ENCODE results near the gene ATP6V1B1. TPM values are rescaled to one million over a fixed set of nuclear protein-coding genes. Genes with fewer than 3 reads are reported as not detected.

ATP6V1B1 gene
- 1.3 TPM for polyA plus RNA-seq (ENCODE audit: insufficient read length)

DNA sequence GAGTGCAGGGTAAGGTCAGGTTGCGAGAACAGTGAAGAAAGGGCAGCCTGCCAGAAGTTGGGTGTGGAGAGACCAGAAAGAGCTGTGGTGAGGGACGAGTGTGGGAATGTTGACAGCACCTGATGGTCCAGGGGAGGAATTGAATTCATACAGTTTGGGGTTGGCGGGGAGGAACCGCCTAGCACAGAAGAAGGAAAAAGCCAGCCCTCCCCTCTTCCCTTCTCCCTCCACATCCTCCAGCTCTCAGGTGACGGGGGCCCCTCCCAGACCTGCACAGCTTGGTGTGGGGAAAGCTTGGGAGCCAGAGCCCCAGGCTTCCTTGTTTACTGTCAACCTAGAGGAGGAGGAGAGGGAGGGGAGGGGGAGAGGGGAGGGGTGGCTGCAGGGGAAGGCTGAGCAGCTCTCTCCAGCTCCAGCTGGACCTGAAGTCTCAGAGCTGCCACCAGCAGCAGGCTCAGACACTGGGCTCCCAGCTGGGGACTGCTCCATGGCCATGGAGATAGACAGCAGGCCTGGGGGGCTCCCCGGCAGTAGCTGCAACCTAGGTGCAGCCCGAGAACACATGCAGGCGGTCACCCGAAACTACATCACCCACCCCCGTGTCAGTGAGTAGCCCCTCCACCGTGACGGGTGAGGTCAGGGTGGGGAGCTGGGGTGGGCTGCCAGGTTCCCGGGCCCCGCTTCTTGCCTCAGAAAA lies at the start of gene ATP6V1B1:
ATP6V1B1 (plus strand) TSS at position 433 of the 697 bp plus-strand sequence; CDS start at position 488, 55 bp downstream.
- no peak for DNase-seq

DNA sequence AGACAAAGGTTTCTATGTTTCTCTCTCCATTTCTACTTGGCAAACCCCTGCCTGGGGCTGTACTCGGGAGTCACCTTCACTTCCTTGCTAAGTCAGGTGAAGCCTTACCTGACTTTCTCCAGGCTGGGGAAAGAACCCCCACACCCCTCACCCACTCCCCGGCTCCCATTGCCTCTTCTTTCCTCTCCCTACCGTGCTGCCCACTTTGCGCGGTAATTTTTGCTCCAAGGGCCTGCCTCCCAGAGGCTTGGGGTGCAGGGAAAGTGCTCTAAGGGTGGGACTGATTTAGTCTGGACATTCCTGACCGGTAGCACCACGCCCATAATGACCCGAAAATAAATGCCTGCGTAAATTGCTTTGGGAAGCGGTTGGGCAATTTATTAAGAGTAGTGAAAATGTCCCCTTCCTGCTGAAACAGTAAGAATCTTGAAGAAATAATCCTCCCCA lies 49.1 kb upstream of the ATP6V1B1 start:
- no peak for DNase-seq

DNA sequence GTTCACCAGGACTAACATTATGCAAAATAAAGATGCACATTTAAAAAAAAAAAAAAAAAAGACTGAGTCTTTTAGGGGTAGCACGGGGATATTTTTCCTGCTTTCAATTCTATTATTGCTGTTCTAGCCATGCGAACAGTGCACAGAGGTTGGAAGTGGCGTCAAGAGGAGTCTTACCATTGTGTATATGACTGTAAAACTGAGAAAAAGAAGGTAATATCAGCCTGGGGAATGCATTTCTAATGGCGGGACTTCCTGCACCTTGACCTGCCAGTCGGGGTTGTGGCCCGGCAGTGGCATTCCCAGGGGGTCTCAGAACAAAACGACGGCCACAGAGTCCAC lies 48.5 kb upstream of the ATP6V1B1 start:
- DNase-seq, result no peak

DNA sequence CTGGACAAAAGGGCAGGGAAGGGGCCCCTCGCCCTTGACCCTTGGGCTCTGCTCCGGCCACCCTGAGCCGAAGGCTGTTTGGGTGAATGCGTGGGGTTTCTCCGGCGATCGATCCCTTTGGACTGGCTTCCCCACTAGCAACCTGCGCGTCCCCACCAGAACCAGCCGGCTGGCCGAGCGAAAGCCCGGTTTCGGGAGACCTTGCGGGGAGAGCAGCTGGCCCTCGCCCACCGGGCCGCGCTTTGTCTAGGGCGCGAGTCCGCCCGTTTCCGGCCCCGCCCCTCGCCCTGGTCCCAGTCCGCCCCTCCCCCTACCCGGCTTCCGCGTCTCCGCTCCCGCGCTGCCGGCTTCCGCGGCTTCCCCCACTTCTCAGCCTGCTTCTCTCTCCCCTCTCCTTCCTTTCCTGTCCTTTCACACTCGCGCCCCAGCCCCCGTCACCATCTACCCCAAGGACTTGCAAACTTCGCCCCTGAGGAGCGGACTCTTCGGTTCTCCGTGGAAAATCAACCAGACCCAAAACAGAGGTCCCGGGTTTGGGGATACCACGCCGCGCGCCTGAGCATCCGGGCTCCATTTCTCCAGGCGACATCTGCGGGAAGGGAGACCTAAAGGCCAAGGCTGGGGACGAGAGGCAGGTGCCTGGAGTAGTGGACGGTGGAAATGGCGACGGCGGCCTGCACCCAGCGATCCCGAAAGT lies 48.0 kb upstream of the ATP6V1B1 start:
- DNase-seq, result no peak

DNA sequence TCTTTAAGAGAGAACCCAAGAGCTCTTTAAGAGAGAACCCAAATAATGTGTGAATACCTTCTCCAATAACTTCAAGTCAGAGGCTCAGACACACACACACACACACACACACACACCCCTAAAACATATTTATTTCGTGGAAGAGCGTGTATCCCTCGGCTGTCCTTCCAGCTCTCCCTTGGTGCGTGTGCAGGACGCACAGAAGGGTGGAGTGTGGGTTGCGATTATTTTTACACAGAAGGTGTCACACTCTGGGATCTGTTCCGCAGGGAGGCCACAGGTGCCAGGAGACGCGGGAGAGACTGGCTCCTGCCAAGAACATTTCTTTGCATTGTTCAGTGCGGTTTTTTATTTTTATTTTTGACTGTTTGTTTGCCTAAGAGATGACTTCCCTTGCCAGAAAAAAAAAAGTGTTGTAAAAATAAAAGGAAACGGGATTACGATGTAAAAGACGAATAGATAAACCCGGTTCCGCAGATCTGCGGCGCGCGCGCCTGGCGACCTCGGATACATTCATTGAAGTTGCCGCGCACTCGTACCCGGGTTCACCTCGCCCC lies 47.3 kb upstream of the ATP6V1B1 start:
- no peak for DNase-seq

DNA sequence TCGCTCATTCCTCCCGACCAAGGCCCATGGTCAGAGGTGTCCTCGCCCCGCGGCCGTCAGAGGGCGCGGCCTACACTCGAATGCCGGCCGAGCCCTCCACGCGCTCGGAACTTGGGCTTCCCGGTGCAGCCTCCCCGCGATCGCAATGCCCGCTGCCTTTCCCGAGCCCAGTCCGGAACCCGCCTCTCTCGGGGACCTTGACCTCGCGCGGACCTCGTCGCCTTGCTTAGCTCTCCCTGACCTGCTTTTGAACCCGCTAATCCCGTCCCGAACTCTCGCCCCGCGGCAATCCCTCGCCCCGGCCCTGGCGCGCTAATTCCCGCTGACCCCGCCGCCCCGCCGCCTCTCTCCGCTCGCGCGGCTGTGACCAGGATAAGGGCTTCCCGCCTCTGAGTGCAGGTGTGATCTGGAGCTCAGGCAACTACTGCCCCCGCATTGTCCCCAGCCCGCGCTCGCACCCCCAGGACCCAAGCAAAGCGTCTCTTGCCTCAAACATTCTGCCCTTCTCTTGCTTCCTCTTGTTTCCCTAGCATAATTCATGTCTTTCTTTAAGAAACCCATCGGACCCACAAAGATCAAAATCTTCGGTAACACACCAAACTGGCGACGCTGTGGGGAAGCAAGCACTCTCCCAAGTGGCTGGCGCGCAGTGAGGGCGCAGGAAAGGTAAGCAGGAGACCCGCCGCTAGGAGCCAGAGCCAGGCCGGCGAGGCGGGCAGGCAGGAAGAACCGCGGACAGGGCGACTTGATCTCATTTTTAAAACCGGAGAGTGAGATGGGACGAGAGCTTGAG lies 46.6 kb upstream of the ATP6V1B1 start:
- DNase-seq, result no peak

DNA sequence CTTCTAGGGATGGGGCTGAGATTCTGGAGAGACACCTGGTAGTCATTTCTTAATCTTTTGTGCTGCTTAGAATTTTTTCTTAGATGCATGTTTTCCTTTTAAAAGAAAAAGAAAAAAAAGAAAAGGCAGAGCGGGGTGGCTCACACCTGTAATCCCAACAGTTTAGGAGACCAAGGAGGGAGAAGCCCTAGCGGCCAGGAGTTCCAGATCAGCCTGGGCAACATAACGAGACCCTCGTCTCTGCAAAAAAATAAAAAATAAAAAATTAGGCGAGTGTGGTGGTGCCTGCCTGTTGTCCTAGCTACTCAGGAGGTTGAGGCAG lies 46.0 kb upstream of the ATP6V1B1 start:
- no peak for DNase-seq

DNA sequence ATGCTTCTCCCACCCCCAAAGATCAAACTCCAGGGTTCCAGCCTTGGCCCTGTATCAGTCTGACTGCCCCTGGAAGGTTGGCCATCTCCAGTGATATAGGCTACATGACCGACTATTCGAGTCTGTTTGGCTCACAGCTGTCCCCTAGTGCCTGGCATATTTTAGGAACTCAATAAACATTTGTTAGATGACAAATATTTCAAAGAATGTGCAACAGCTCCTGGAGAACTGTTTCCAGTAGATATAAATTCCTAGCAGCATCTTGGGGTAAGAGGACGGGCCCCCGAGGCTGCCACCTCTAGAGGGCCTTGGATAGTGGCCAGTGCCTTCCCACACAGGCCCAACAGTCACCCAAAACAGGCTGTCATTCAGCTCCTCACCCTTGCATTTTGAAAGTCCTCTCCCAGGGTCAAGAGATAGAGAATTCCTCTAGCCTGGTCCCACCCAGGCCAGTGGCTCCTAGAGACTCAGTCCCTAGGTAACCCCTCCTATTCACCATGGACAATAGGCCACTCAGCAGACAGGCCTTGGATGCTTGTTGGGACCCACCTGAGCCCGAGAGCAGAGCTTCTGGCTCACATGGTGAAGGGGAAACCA lies 45.1 kb upstream of the ATP6V1B1 start:
- no peak for DNase-seq

DNA sequence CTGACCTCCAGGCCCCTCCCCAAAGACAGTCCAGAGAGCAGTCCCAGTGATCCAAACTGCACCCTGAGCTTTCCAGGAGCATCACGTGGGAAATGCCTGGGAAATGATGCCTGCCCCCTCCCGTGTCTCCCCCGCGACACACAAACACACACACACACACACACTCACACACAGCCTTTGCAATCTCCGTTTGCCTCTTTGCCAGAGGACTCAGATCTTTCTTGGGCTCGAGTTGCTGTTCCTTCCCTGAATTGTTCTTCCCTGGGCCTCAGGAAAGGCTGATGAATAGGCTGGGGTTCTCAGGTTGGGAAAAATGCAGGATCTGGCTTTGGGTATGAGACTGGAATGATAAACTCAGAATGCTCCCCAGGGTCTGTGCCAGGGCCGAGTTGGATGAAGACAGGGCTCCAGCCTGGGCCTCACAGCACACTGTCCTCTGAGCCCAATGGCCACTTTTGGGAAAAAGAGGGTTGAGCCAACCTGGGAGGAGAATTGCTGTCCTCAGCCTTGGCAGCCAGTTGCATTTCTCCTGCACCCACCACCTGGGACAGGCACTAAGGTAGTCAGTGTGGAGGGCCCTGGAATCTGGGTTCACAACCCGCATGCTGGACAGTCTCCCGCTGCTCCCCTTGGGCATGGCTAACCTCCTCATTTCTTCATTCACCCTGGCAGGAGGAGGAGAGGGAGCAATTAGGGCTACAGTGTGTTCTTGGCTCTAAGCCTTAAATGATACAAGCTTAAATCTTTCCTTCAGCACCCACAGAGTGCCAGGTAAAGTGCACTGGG lies 43.9 kb upstream of the ATP6V1B1 start:
- no peak for DNase-seq

DNA sequence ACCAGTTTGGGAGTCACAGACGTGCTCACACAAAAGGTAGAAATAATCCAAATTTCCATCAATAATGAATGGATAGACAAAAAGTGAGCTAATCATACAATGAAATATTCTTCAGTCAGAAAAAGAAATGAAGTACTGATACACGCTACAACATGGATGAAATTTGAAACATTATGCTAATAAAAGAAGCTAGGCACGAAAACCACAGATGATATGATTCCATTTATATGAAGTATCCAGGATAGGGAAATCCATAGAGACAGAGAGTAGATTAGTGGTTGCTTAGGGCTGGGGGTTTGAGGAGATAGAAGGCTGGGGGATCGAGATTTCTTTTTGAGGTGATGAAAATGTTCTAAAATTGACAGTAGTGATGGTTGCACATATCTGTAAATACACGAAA lies 43.0 kb upstream of the ATP6V1B1 start:
- DNase-seq, result no peak

DNA sequence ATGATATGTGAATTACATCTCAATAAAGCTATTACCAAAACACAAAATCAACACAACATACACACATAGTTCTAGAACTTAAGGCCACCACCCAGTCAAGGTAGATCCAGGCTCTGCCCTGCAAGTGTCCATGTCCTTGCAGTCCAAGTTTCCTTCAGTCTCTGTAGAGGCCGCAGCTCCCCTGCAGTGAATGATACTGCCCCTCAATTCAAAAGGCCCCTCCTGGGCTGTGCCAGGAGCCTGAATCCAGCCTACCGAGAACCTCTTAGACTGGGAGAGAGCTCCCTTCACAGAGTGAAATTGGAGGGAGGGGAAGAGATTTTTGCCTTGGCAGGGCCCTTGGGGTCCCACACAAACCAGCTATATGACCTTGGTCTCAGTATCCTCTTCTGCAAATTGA lies 42.5 kb upstream of the ATP6V1B1 start:
- no peak for DNase-seq

DNA sequence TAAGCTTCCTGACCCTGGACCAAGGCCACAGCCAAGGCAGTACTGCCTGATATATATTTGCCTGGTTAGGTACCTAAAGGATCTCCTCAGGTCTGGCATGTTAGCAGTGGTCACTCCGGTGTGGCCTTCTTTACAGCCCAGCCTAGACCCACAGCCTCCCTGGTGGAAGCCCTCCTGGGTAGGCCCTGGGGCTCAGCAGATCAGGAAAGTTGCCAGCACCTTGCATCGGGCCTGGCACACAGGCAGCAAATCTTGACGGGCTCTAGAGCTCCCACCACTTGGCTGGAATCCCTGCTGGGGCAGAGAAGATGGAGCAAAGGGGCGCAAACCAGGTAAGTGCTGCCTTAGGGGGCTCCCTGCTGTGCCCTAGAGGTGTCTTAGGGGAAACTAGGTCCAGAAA lies 40.9 kb upstream of the ATP6V1B1 start:
- DNase-seq, result no peak

DNA sequence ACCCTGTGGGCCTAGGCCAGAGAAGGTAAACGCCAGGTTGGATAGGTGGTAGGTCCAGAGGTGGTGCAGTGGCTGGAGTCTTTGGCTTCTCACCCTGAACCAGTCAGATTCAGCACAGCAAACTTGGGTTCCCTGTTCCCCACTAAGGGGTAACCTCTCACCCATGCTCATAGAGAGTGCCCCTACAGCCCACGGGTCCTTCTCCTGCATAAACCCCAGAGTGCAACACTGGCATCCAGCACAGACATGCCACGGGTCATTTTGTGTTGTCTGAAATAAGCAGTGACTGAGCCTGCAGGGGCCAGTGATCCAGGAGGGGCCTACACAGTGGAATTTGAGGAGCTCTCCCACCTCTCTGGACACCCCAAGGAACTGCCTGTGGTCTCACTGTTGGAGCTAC lies 40.5 kb upstream of the ATP6V1B1 start:
- no peak for DNase-seq

DNA sequence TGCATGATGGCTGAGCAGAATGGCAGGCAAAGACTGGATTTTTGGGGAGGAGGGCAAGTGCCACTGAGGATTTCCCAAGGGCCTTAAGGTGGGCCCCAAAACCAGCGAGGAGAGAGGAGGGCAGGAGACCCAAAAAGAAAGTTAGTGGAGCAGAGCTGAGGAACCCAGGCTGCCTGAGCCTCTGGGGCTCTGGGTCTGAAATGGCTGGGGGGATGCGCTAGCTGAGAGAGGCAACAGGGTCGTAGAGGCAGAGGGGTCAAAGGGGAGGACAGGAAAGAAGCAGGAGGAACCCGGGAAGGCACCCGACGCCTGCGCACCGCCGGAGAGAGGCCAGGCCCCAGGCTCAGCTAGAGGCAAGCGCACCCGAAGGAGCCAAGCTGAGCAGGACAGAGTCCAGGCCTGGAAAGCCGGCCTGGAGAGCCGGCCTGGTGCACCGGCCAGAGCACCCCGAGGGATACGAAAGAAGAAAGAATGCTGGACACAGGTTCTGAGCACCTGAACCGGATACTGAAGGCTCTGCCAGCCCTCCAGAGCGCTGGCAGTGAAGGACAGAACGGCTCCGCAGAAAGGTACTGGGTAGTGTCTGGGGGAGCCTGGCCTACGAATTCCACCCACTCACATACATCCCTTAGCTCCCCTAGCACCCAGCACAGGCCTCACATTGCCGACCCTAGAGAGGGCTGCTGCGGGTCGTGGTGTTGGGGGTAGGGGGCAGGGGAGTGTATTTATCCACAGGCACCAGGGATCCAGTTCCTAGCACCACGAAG lies 39.5 kb upstream of the ATP6V1B1 start:
- no peak for DNase-seq

DNA sequence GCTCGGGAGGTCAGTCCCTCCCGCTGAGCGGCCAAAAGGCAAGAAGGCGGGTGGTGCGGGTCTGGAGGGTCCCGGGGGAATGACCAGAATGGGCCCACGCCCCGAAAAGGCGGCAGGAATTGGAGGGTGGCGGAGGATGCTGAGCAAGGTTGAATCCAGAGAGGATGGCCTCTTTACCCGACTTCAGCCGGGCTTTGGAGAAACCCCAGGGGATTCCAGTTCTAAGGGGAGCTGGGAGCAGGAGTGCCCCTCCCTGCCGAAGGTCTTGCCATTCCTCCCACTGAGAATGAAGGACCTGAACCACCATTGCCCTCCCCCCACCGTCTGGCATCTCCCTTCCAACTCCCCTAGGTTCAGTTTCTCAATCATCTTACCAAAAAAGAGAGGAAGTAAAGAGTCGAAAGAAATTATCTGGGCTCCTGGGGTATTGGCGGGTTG lies 38.9 kb upstream of the ATP6V1B1 start:
- no peak for DNase-seq

DNA sequence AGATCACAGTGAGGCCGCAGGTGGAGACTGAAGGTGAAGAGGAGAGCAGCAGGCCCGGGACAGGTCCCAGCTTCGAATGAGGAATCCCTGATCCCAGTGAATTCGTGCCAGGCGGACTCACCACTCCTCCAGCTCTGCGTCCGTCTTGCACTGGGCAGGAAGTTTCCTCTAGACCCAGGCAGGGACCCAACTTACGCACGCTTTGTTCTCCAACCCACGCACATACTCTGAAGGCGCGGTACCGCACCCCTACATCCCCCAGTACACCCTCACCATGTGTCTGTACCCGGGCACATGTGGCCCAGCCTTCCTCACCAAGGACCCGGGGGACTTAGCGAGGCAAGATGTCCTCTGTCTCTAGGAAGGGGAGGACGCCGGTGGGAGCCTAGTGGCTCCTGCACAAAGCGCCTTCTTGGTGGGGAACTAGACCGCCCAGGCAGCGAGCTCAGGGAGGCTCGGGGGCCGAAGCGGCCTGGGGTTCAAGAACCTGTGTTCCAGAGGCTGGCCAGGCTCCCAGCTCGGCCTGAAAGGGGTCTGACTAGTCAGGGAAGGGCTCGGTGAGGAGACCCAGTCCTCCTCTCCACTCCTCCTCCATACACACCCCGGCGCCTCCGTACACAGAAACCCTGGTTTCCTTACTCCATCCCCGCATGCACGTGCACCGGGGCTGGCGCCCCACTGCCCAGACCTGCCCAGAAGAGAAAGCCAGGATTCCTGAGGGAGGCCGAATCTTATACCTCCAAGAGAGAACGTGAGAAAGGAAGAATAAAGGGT lies 38.3 kb upstream of the ATP6V1B1 start:
- DNase-seq, result no peak

DNA sequence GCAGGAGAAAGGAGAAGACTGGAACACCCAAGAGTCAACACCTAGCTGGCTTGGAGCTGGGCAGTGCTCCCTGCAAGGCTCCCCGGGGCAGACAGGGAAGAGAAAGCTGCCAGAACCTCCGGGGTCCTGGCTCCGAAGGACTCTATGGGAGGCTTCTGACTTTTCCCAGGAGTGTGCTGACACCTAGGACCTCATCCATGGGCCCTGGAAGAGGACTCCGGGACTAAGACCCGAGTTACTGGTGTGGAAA lies 37.8 kb upstream of the ATP6V1B1 start:
- no peak for DNase-seq

DNA sequence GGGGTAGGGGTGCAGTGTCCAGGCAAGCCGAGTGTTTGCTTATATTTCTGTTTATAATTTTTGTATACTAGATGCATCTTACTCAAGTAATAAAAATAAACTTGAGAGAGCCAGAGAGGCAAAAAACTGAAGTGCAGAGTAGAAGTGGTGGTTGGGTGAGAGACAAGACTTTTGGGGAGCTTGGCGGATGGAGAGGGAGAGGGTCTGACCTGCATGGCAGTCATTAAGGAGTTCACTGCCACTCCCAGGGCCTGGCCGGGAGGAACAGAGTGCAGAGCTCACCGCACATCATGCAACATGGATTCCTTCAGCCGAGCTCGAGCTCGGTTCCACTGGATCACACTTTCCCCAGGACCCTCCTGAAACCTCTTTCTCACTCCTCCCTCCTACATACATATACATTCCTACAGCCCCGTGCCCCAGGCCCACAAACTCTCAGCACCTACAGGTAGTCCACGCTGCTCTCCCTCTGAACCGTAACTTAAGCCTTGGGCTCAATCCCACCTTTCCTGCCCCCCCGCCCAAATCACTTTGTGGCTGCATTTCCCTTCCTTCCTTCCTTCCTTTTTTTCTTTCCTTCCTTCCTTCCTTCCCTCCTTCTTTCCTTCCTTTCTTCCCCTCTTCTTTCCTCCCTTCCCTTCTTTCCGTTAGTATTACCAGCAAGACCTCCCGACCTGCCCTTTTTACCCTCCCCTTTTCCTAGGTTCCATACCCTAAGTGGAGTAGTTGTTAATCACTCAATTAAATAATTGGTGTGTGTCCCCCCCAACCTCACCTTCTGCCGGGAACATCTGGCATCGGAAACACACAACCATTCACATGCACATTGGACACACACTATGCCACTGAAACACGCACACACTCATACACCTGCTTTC lies 37.1 kb upstream of the ATP6V1B1 start:
- no peak for DNase-seq

DNA sequence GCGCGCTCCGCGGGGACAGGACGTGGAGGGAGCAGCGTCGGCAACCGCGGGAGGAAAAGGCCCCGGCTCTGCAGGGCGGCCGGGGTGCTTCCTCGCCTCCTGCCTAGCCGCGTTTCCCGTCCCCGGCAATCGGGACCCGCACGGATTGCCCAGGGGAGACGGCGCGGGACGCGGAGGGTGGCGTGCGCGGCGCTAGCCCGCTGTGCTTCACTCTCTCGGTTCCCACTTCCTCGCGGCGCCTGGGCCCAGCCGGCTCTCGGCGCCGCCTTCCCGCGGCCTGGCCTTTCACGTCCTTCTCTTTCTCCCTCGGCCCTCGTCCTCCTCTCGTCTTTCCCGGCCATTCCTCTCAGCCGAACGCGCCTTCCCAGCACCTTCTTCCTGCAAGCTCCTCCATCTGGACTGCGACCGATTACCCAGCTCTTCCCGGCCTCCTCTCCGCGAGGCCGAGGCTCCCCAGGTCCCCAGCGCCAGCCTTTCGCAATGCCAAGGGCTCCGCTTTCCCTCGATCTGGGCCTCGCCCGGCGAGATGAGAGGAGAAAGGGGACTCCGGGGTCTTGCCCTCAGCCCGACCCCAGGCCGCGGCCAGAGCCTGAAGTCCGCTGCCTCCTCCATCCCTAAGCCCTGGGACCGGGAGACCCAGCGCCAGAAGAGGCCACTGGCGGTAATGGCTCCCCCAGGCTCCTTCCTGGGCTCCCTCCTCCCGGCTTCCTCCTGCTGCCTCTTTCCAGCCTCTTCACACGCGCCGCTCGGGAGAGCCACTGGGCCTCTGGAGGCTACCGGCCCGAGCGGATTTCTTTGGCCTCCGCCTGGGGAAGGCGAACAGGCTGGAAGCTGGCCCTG lies 34.3 kb upstream of the ATP6V1B1 start:
- DNase-seq, result no peak
